Activated CD4-positive, alpha-beta T cell treated with anti-CD3 and anti-CD28 coated beads, Interleukin-2, Interleukin-6, amounts not matched to agents 100 ng/mL and 50 ng/mL, durations not matched to agents 16 hours and 8 hours (primary cell): ENCODE results near the gene ANXA2.
"Not testable (repeated sequence)": the region's sequence is repeated elsewhere in the genome, so short reads cannot be mapped to it uniquely, and the experiment has no call there.

Source experiments
- DNase-seq: peaks from one replicate; pipeline ENCODE4 v3.0.0-alpha.2; 2020

Gene ANXA2

GRCh38 chr15:60408463-60408981, 10.7 kb upstream of the ANXA2 start:
- DNase-seq, result peak; percentile 48

GRCh38 chr15:60407415-60407805, 9.6 kb upstream of the ANXA2 start:
- DNase-seq, result no peak

- no peak for DNase-seq
Measured at GRCh38 chr15:60406513-60407414, 9.0 kb upstream of the ANXA2 start.

GRCh38 chr15:60405399-60405798, 7.6 kb upstream of the ANXA2 start:
- DNase-seq, result no peak

- DNase-seq, result not testable (repeated sequence)
Measured at GRCh38 chr15:60404351-60404750, 6.6 kb upstream of the ANXA2 start.

GRCh38 chr15:60400944-60401343, 3.2 kb upstream of the ANXA2 start:
- no peak for DNase-seq

- no peak for DNase-seq
Measured at GRCh38 chr15:60399931-60400330, 2.1 kb upstream of the ANXA2 start.

GRCh38 chr15:60399246-60399915, 1.6 kb upstream of the ANXA2 start:
- DNase-seq, result no peak

GRCh38 chr15:60396958-60397771, 621 bp downstream of the ANXA2 start:
- DNase-seq, result peak; percentile 83

GRCh38 chr15:60396560-60396957, 1.2 kb downstream of the ANXA2 start:
- DNase-seq, result no peak

- no peak for DNase-seq
Measured at GRCh38 chr15:60396100-60396499, 1.7 kb downstream of the ANXA2 start.

- DNase-seq, result no peak
Measured at GRCh38 chr15:60395276-60396011, 2.3 kb downstream of the ANXA2 start.

- DNase-seq, result no peak
Measured at GRCh38 chr15:60394689-60395097, 3.1 kb downstream of the ANXA2 start.

- peak; percentile 33 for DNase-seq
Measured at GRCh38 chr15:60392986-60393790, 4.6 kb downstream of the ANXA2 start.

GRCh38 chr15:60392601-60392985, 5.2 kb downstream of the ANXA2 start:
- DNase-seq, result peak; percentile 90

- DNase-seq, result no peak
Measured at GRCh38 chr15:60391722-60392315, 6.0 kb downstream of the ANXA2 start.

GRCh38 chr15:60390871-60391501, 6.8 kb downstream of the ANXA2 start:
- DNase-seq, result no peak

- DNase-seq, result no peak
Measured at GRCh38 chr15:60390231-60390630, 7.6 kb downstream of the ANXA2 start.

GRCh38 chr15:60389261-60390077, 8.3 kb downstream of the ANXA2 start:
- peak; percentile 82 for DNase-seq

GRCh38 chr15:60387321-60387720, 10.5 kb downstream of the ANXA2 start:
- DNase-seq, result no peak
